ENCODE data around the gene LRRC46.

Gene LRRC46

GRCh38 chr17:47804461-47804860 is 27.0 kb upstream of the LRRC46 start:
- DNase-seq (ENCODE audit: low read depth): no peak
- H3K4me3 ChIP-seq (ENCODE audit: low read length): no peak overlapping the region

DNA sequence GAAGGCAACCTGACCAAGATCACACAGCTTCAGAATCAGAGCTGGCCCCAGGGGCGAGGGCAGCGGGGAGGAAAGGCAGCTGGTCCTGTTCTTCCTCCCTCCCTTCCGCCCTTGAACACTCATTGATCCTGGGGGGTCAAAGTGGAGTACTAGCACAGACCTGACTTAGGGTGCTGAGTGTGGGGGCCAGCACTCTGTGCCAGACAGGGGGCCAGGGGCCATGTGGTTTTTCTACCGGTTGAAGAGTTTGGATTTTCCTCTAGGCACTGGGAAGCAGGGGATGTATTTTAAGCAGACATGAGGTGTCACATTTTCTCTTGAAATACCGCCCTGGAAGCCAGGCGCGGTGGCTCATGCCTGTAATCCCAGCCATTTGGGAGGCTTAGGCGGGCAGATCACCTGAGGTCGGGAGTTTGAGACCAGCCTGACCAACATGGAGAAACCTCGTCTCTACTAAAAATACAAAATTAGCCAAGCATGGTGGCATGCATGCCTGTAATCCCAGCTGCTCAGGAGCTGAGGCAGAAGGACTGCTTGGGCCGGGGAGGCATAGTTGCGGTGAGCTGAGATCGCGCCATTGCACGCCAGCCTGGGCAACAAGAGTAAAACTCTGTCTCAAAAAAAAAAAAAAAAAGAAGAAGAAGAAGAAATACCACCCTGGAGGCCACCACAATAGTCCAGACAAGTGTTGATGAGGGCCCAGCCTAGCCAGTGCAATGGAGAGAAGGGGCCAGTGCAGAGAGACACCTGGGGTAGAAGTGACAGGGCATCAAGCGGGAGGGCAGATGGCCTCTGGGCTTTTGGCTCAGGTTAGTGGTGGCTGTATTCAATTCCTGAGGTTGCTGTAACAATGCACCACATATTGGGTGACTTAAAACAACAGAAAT is 25.2 kb upstream of the LRRC46 start:
- H3K4me3 ChIP-seq (ENCODE audit: low read length): no peak overlapping the region

More at GRCh38 chr17:47804461-47804860, 27.0 kb upstream of the LRRC46 start:
- TF ChIP-seq CTCF (conservative IDR thresholded peaks at IDR 0.05; ENCODE audit: low read depth, low read length): no peak

DNA sequence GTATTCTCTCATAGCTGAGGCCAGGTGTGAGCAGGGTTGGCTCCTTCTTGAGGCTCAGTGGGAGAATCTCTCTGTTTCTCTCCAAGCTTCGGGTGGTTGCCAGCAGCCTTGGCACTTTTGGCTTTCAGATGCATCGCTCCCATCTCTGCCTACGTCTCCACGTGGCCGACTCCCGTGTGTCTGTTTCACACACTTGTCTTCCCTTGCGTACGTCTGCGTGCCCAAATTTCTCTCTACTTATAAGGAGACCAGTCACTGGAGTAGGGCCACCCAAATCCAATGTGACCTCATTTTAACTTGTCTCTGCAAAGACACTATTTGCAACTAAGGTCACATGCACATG is 24.6 kb upstream of the LRRC46 start:
- TF ChIP-seq CTCF (conservative IDR thresholded peaks at IDR 0.05; ENCODE audit: low read depth, low read length): no peak
- no peak for DNase-seq (ENCODE audit: low read depth)
- H3K4me3 ChIP-seq (ENCODE audit: low read length): no peak overlapping the region

More for the DNA sequence above, 25.2 kb upstream of the LRRC46 start:
- TF ChIP-seq CTCF (conservative IDR thresholded peaks at IDR 0.05; ENCODE audit: low read depth, low read length): no peak
- no peak for DNase-seq (ENCODE audit: low read depth)

- TF ChIP-seq CTCF (conservative IDR thresholded peaks at IDR 0.05; ENCODE audit: low read depth, low read length): no peak
- no peak overlapping the region for H3K4me3 ChIP-seq (ENCODE audit: low read length)
- no peak for DNase-seq (ENCODE audit: low read depth)
Observed at GRCh38 chr17:47807421-47807820, 24.0 kb upstream of the LRRC46 start.

DNA sequence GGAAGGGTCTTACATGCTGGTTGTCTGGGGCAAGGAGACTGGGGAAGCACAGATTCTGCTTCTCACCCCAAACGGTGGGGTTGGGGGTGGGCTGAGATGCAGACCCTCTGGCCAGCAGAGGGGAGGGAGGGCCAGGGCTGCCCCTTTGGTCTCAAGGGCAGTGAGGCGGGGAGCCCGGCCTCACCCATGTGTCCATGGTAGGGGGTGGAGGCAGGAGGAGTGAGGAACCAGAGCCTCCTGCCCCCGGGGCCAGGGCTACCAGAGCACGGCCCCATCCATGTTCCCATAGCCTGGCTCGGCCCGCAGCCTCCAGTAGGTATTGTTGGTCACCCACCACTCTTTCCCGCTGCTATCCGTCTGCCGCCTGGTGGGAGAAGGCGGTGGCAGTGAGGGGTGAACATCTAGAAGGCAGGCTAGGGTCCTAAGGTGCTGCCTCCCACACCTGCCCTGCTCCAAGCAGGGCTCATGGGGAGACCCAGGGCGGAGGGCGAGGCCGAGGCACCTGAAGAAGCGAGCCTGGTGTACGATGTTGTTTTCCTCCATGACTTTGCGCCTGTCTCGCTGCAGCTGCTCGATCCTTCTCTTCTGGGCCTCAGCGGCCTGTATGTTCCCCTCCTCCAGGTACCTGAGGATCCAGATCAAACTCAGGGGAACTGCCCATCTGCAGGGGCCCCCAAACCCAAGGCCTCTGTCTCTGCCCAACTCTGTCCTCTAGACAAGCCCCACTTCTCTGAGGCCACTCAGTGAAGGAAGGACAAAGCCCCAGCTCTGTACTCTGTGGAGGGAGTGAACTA is 23.2 kb upstream of the LRRC46 start:
- DNase-seq (ENCODE audit: low read depth): no peak
- no peak overlapping the region for H3K4me3 ChIP-seq (ENCODE audit: low read length)
- no peak for TF ChIP-seq CTCF (conservative IDR thresholded peaks at IDR 0.05; ENCODE audit: low read depth, low read length)

- no peak for DNase-seq (ENCODE audit: low read depth)
- no peak overlapping the region for H3K4me3 ChIP-seq (ENCODE audit: low read length)
- no peak for TF ChIP-seq CTCF (conservative IDR thresholded peaks at IDR 0.05; ENCODE audit: low read depth, low read length)
Observed at GRCh38 chr17:47808830-47809480, 22.5 kb upstream of the LRRC46 start.

All from retinal pigment epithelial cell (primary cell).